Measurements from ENCODE around the gene GALE. TPM values are rescaled to one million over a fixed set of nuclear protein-coding genes. Genes with fewer than 3 reads are reported as not detected.
A peak's percentile ranks its signal among the peaks of the same experiment; 100 is the strongest.

The GALE gene
- total and polyA plus RNA-seq, 2 experiments from 2014 or later: 25.8 to 65.7 TPM

- Histone ChIP-seq H3K27me3 (no peaks in the 10 kb centered on the region), H3K4me3 (no peak overlapping the region), H3K4me1 (ENCODE audit: low read depth) (peaks cover 13% of the 10 kb centered on the region), H3K27ac (peak overlapping the region; percentile 36), H3K9me3 (ENCODE audit: low read depth) (no peaks in the 10 kb centered on the region), H3K36me3 (no peaks in the 10 kb centered on the region)
- no peak for DNase-seq (ENCODE audit: low read depth in 1 of 2, low spot score in 1 of 2)
- no peak for TF ChIP-seq CTCF (IDR thresholded peaks at IDR 0.05; ENCODE audit: low read depth, low read length)
Measured at GRCh38 chr1:23774174-23774880, 26.2 kb downstream of the GALE start.

GRCh38 chr1:23772854-23773242 lies 27.7 kb downstream of the GALE start:
- no peak overlapping the region for H3K27ac ChIP-seq
- no peak for TF ChIP-seq CTCF (IDR thresholded peaks at IDR 0.05; ENCODE audit: low read depth, low read length)
- H3K27me3 ChIP-seq: no peaks in the 10 kb centered on the region
- DNase-seq (ENCODE audit: low read depth in 1 of 2, low spot score in 1 of 2): no peak
- H3K4me3 ChIP-seq: no peak overlapping the region
- no peaks in the 10 kb centered on the region for H3K9me3 ChIP-seq (ENCODE audit: low read depth)
- H3K4me1 ChIP-seq (ENCODE audit: low read depth): peaks cover 22% of the 10 kb centered on the region
- no peaks in the 10 kb centered on the region for H3K36me3 ChIP-seq

GRCh38 chr1:23772049-23772853 lies 28.3 kb downstream of the GALE start:
- Histone ChIP-seq H3K9me3 (ENCODE audit: low read depth) (no peaks in the 10 kb centered on the region), H3K27ac (no peak overlapping the region), H3K36me3 (no peaks in the 10 kb centered on the region), H3K4me3 (no peak overlapping the region), H3K27me3 (no peaks in the 10 kb centered on the region), H3K4me1 (ENCODE audit: low read depth) (peaks cover 18% of the 10 kb centered on the region)
- DNase-seq (ENCODE audit: low read depth in 1 of 2, low spot score in 1 of 2): peak; percentile 88
- peak; percentile 99 for TF ChIP-seq CTCF (IDR thresholded peaks at IDR 0.05; ENCODE audit: low read depth, low read length)

GRCh38 chr1:23768733-23769132 lies 31.8 kb downstream of the GALE start:
- Histone ChIP-seq H3K36me3 (peaks cover 4% of the 10 kb centered on the region), H3K4me3 (no peak overlapping the region), H3K27me3 (no peaks in the 10 kb centered on the region), H3K4me1 (ENCODE audit: low read depth) (peaks cover 15% of the 10 kb centered on the region), H3K27ac (peak overlapping the region; percentile 78), H3K9me3 (ENCODE audit: low read depth) (no peaks in the 10 kb centered on the region)
- peak in 1 of 2 donors; percentile 71 for DNase-seq (ENCODE audit: low read depth in 1 of 2, low spot score in 1 of 2)
- no peak for TF ChIP-seq CTCF (IDR thresholded peaks at IDR 0.05; ENCODE audit: low read depth, low read length)

- Histone ChIP-seq H3K4me1 (ENCODE audit: low read depth) (peaks cover 11% of the 10 kb centered on the region), H3K9me3 (ENCODE audit: low read depth) (no peaks in the 10 kb centered on the region), H3K27me3 (no peaks in the 10 kb centered on the region), H3K36me3 (peaks cover 27% of the 10 kb centered on the region), H3K27ac (no peak overlapping the region), H3K4me3 (no peak overlapping the region)
- TF ChIP-seq CTCF (IDR thresholded peaks at IDR 0.05; ENCODE audit: low read depth, low read length): no peak
- DNase-seq (ENCODE audit: low read depth in 1 of 2, low spot score in 1 of 2): no peak
Measured at GRCh38 chr1:23763041-23763577, 37.4 kb downstream of the GALE start.
